GM23338 (cell line): ENCODE data around the gene MYO7B. TPM values are rescaled to one million over a fixed set of nuclear protein-coding genes. Genes with fewer than 3 reads are reported as not detected.

Experiments
- ATAC-seq: fragments of 200-7000 bp; cut with Tn5 transposase; 3 replicates; pipeline ENCODE4 v1.9.1; 2020
- DNase-seq: peaks from one replicate; pipeline ENCODE4 v3.0.0-alpha.2; 2015; ENCODE audit warnings: low spot score
- H2AFZ ChIP-seq: fragments of 200-600 bp; sonication (generic); 2 replicates; pipeline ENCODE4 v1.8.0; 2016; ENCODE audit warnings: antibody characterized with exemption, mild to moderate bottlenecking, moderate library complexity
- H3F3A ChIP-seq: fragments of 200-600 bp; sonication (generic); replicated peaks from 2 replicates; pipeline ENCODE4 v1.8.0; 2017; ENCODE audit warnings: antibody characterized with exemption, mixed run types, low read depth
- H3K27ac ChIP-seq: fragments of 200-600 bp; sonication (generic); 2 replicates; pipeline ENCODE4 v1.6.1; 2016; ENCODE audit warnings: low read depth
- H3K27me3 ChIP-seq: fragments of 200-600 bp; sonication (generic); 2 replicates; pipeline ENCODE4 v1.8.0; 2016; ENCODE audit warnings: mild to moderate bottlenecking, mixed run types, moderate library complexity; ENCODE audit not compliant: insufficient read depth
- H3K36me3 ChIP-seq: fragments of 200-600 bp; sonication (generic); 2 replicates; pipeline ENCODE4 v1.8.0; 2016; ENCODE audit warnings: mild to moderate bottlenecking; ENCODE audit not compliant: insufficient read depth
- H3K4me1 ChIP-seq: fragments of 200-600 bp; sonication (generic); 2 replicates; pipeline ENCODE4 v1.8.0; 2016; ENCODE audit warnings: mild to moderate bottlenecking, moderate library complexity; ENCODE audit not compliant: insufficient read depth
- H3K4me2 ChIP-seq: fragments of 200-600 bp; sonication (generic); 2 replicates; pipeline ENCODE4 v1.7.1; 2017; ENCODE audit warnings: mixed run types
- H3K4me3 ChIP-seq: fragments of 200-600 bp; sonication (generic); 2 replicates; pipeline ENCODE4 v1.6.1; 2016; ENCODE audit warnings: mixed run types
- H3K79me2 ChIP-seq: fragments of 200-600 bp; sonication (generic); replicated peaks from 2 replicates; pipeline ENCODE4 v1.8.0; 2017; ENCODE audit warnings: mild to moderate bottlenecking; ENCODE audit not compliant: insufficient read depth
- H3K9me2 ChIP-seq: fragments of 200-600 bp; sonication (generic); 2 replicates; pipeline ENCODE4 v1.8.0; 2017; ENCODE audit not compliant: insufficient read depth
- H4K20me1 ChIP-seq: fragments of 200-600 bp; sonication (generic); replicated peaks from 2 replicates; pipeline ENCODE4 v1.8.0; 2017; ENCODE audit warnings: mild to moderate bottlenecking; ENCODE audit not compliant: insufficient read depth
- H3K27ac Mint-ChIP-seq: 2 replicates; pipeline ENCODE4 v1.8.0; 2020; ENCODE audit warnings: inconsistent platforms, mild to moderate bottlenecking, moderate library complexity, mixed read lengths
- H3K27me3 Mint-ChIP-seq: 3 replicates; pipeline ENCODE4 v1.8.0; 2022; ENCODE audit warnings: low read depth, mild to moderate bottlenecking, moderate library complexity, mixed read lengths, inconsistent platforms; ENCODE audit not compliant: insufficient read depth, poor library complexity
- H3K36me3 Mint-ChIP-seq: 3 replicates; pipeline ENCODE4 v1.8.0; 2021; ENCODE audit warnings: low read depth, mild to moderate bottlenecking, inconsistent platforms, moderate library complexity, mixed read lengths
- H3K4me1 Mint-ChIP-seq: 3 replicates; pipeline ENCODE4 v1.8.0; 2020; ENCODE audit warnings: mild to moderate bottlenecking, inconsistent platforms, mixed read lengths
- H3K4me3 Mint-ChIP-seq: 3 replicates; pipeline ENCODE4 v1.8.0; 2021; ENCODE audit warnings: moderate library complexity, mild to moderate bottlenecking, inconsistent platforms, mixed read lengths
- H3K9me3 Mint-ChIP-seq: 3 replicates; pipeline ENCODE4 v1.8.0; 2020; ENCODE audit warnings: moderate library complexity, mild to moderate bottlenecking, inconsistent platforms, mixed read lengths
- CREB1 ChIP-seq: fragments of 250-450 bp; sonication (Bioruptor Pico); IDR thresholded peaks from 2 replicates; pipeline ENCODE4 v1.5.0; 2020; ENCODE audit warnings: low read depth, mild to moderate bottlenecking, moderate library complexity
- EZH2 ChIP-seq: fragments of 200-600 bp; sonication (generic); IDR thresholded peaks from one replicate; pipeline ENCODE4 v1.8.0; 2017; ENCODE audit warnings: antibody characterized with exemption, mild to moderate bottlenecking, low read depth; ENCODE audit not compliant: unreplicated experiment
- EZH2phosphoT487 ChIP-seq: fragments of 200-600 bp; sonication (generic); IDR thresholded peaks from one replicate; pipeline ENCODE4 v1.8.1; 2018; ENCODE audit warnings: antibody characterized with exemption; ENCODE audit not compliant: unreplicated experiment
- JUNB ChIP-seq: IDR thresholded peaks from one replicate; pipeline ENCODE4 v1.6.1; 2016; ENCODE audit warnings: antibody characterized with exemption; ENCODE audit not compliant: unreplicated experiment
- NANOG ChIP-seq: IDR thresholded peaks from 2 replicates; pipeline ENCODE4 v1.6.1; 2016; ENCODE audit warnings: antibody characterized with exemption, borderline replicate concordance
- POLR2AphosphoS5 ChIP-seq: IDR thresholded peaks from 2 replicates; pipeline ENCODE4 v1.6.1; 2016; ENCODE audit warnings: antibody characterized with exemption, low read depth
- STAT1 ChIP-seq: IDR thresholded peaks from one replicate; pipeline ENCODE4 v1.6.1; 2016; ENCODE audit warnings: antibody characterized with exemption; ENCODE audit not compliant: unreplicated experiment
- ZNF114 ChIP-seq: fragments of 250-450 bp; sonication (Bioruptor Pico); IDR thresholded peaks from 2 replicates; pipeline ENCODE4 v1.5.0; 2020; ENCODE audit warnings: mild to moderate bottlenecking, moderate library complexity
- ZNF331 ChIP-seq: fragments of 250-450 bp; sonication (Bioruptor Pico); IDR thresholded peaks from 2 replicates; pipeline ENCODE4 v1.5.0; 2020; ENCODE audit warnings: low read depth, mild to moderate bottlenecking, moderate library complexity
- polyA plus RNA-seq: library from polyadenylated mRNA; unstranded; fragments of >200 nt; fragmentation: Nextera tagmentation; extraction: Ambion mirVana; gene quantifications from 2 replicates; pipeline ENCODE4 v1.2.1, GENCODE V29; 2016
- total RNA-seq: library from RNA; depleted of rRNA; stranded (reverse); fragments of >200 nt; shearing (Covaris generic); gene quantifications from 2 replicates; pipeline ENCODE4 v1.2.3, GENCODE V29; 2014
- TF ChIP-seq, protein P1 (sequence below): fragments of 250-450 bp; sonication (Bioruptor Pico); IDR thresholded peaks from 2 replicates; pipeline ENCODE4 v1.5.0; 2020; ENCODE audit warnings: mild to moderate bottlenecking, moderate library complexity
- TF ChIP-seq, protein P2 (sequence below), 2 experiments: fragments of 200-600 bp in 1 of 2; sonication (generic) in 1 of 2; conservative IDR thresholded peaks; 2 replicates each; pipeline versions ENCODE4 v1.5.1 to v1.6.1; 2016 to 2017; ENCODE audit warnings: antibody characterized with exemption in 2 of 2, low read depth in 2 of 2, mild to moderate bottlenecking in 2 of 2, moderate library complexity in 1 of 2
- TF ChIP-seq, protein P3 (sequence below): IDR thresholded peaks from 2 replicates; pipeline ENCODE4 v1.6.1; 2016; ENCODE audit warnings: antibody characterized with exemption

MYO7B gene
- total and polyA plus RNA-seq, 2 experiments from 2014 or later = not detected

DNA sequence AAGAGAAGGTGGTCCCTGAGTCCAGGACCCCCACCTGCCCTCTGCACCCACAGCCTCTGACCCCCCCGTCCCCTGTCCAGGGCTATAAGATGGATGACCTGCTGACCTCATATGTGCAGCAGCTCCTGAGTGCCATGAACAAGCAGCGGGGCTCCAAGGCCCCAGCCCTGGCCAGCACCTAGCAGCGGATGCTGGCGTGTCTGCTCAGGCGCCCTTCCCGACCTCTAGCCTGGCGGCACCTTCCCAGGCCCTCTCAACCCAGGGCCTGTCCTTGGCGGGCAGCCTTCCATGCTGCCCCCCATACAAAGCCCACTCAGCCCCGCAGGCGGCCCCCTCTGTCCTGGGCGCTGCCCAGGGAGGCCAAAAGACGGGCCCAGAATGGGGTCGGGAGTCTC, 101.8 kb downstream of the MYO7B start:
- TF ChIP-seq ZNF331 = no peak
- Histone ChIP-seq H3K27ac (no peak overlapping the region), H3K9me2 (no peaks in the 10 kb centered on the region), H2AFZ (peak overlapping the region; percentile 89; the same call in 1 of the 2 replicates), H4K20me1 (no peaks in the 10 kb centered on the region), H3K36me3 (no peaks in the 10 kb centered on the region), H3K27me3 (no peaks in the 10 kb centered on the region), H3F3A (no peaks in the 10 kb centered on the region), H3K4me1 (peaks cover 10% of the 10 kb centered on the region; the same call in 1 of the 2 replicates), H3K79me2 (no peaks in the 10 kb centered on the region), H3K4me2 (no peak overlapping the region; the same call in 1 of the 2 replicates), H3K4me3 (no peak overlapping the region)
- no peak overlapping the region for H3K4me3 Mint-ChIP-seq
- H3K27me3 Mint-ChIP-seq = peaks cover 3% of the 10 kb centered on the region
- H3K27ac Mint-ChIP-seq = no peak overlapping the region
- DNase-seq (no peak), ATAC-seq (peak; percentile 1; the same call in 1 of the 3 replicates)
- peaks cover 7% of the 10 kb centered on the region; the same call in 1 of the 3 replicates for H3K4me1 Mint-ChIP-seq
- H3K36me3 Mint-ChIP-seq = no peaks in the 10 kb centered on the region
- no peaks in the 10 kb centered on the region for H3K9me3 Mint-ChIP-seq

DNA sequence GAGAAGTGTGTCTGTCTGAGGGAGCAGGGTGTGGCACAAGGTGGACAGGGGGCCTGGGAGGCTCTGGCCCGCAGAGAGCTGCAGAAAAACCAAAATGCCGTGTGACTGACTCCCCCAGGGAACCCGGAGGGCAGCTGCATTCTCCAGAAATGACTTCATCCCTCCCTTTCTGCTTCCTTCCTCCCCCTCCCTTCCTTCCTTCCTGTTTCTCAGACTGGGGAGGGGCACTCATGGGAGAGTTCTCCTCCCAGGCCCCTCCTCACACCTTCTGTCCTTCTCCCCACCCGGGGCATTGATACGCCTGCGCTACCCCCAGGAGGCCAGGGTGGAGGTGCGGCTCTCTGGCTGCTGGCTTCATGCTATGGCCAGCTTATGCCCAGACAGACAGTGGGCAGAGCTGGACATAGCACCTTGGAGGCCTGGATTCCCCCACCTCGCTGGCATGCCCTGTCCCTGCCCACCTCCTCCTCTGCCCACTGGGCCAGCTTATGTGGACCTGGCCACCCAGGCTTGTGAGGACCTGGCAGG, 102.3 kb downstream of the MYO7B start:
- no peaks in the 10 kb centered on the region for H3K9me3 Mint-ChIP-seq
- H3K27ac Mint-ChIP-seq = no peak overlapping the region
- TF ChIP-seq EZH2 (no peak), STAT1 (no peak), POLR2AphosphoS5 (no peak; the same call in 1 of the 2 replicates), ZNF114 (CRISPR knock-in tag) (no peak), ZNF331 (no peak), CREB1 (CRISPR knock-in tag) (no peak), JUNB (no peak), NANOG (no peak), EZH2phosphoT487 (no peak)
- TF ChIP-seq, protein P1, sequence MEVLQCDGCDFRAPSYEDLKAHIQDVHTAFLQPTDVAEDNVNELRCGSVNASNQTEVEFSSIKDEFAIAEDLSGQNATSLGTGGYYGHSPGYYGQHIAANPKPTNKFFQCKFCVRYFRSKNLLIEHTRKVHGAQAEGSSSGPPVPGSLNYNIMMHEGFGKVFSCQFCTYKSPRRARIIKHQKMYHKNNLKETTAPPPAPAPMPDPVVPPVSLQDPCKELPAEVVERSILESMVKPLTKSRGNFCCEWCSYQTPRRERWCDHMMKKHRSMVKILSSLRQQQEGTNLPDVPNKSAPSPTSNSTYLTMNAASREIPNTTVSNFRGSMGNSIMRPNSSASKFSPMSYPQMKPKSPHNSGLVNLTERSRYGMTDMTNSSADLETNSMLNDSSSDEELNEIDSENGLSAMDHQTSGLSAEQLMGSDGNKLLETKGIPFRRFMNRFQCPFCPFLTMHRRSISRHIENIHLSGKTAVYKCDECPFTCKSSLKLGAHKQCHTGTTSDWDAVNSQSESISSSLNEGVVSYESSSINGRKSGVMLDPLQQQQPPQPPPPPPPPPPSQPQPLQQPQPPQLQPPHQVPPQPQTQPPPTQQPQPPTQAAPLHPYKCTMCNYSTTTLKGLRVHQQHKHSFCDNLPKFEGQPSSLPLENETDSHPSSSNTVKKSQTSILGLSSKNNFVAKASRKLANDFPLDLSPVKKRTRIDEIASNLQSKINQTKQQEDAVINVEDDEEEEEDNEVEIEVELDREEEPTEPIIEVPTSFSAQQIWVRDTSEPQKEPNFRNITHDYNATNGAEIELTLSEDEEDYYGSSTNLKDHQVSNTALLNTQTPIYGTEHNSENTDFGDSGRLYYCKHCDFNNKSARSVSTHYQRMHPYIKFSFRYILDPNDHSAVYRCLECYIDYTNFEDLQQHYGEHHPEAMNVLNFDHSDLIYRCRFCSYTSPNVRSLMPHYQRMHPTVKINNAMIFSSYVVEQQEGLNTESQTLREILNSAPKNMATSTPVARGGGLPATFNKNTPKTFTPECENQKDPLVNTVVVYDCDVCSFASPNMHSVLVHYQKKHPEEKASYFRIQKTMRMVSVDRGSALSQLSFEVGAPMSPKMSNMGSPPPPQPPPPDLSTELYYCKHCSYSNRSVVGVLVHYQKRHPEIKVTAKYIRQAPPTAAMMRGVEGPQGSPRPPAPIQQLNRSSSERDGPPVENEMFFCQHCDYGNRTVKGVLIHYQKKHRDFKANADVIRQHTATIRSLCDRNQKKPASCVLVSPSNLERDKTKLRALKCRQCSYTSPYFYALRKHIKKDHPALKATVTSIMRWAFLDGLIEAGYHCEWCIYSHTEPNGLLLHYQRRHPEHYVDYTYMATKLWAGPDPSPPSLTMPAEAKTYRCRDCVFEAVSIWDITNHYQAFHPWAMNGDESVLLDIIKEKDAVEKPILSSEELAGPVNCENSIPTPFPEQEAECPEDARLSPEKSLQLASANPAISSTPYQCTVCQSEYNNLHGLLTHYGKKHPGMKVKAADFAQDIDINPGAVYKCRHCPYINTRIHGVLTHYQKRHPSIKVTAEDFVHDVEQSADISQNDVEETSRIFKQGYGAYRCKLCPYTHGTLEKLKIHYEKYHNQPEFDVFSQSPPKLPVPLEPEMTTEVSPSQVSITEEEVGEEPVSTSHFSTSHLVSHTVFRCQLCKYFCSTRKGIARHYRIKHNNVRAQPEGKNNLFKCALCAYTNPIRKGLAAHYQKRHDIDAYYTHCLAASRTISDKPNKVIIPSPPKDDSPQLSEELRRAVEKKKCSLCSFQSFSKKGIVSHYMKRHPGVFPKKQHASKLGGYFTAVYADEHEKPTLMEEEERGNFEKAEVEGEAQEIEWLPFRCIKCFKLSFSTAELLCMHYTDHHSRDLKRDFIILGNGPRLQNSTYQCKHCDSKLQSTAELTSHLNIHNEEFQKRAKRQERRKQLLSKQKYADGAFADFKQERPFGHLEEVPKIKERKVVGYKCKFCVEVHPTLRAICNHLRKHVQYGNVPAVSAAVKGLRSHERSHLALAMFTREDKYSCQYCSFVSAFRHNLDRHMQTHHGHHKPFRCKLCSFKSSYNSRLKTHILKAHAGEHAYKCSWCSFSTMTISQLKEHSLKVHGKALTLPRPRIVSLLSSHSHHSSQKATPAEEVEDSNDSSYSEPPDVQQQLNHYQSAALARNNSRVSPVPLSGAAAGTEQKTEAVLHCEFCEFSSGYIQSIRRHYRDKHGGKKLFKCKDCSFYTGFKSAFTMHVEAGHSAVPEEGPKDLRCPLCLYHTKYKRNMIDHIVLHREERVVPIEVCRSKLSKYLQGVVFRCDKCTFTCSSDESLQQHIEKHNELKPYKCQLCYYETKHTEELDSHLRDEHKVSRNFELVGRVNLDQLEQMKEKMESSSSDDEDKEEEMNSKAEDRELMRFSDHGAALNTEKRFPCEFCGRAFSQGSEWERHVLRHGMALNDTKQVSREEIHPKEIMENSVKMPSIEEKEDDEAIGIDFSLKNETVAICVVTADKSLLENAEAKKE (CRISPR knock-in tag) = no peak
- TF ChIP-seq, protein P2, sequence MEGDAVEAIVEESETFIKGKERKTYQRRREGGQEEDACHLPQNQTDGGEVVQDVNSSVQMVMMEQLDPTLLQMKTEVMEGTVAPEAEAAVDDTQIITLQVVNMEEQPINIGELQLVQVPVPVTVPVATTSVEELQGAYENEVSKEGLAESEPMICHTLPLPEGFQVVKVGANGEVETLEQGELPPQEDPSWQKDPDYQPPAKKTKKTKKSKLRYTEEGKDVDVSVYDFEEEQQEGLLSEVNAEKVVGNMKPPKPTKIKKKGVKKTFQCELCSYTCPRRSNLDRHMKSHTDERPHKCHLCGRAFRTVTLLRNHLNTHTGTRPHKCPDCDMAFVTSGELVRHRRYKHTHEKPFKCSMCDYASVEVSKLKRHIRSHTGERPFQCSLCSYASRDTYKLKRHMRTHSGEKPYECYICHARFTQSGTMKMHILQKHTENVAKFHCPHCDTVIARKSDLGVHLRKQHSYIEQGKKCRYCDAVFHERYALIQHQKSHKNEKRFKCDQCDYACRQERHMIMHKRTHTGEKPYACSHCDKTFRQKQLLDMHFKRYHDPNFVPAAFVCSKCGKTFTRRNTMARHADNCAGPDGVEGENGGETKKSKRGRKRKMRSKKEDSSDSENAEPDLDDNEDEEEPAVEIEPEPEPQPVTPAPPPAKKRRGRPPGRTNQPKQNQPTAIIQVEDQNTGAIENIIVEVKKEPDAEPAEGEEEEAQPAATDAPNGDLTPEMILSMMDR (conservative IDR thresholded peaks at IDR 0.05; ENCODE audit: low read depth in 2 of 2) = no peak
- TF ChIP-seq, protein P3, sequence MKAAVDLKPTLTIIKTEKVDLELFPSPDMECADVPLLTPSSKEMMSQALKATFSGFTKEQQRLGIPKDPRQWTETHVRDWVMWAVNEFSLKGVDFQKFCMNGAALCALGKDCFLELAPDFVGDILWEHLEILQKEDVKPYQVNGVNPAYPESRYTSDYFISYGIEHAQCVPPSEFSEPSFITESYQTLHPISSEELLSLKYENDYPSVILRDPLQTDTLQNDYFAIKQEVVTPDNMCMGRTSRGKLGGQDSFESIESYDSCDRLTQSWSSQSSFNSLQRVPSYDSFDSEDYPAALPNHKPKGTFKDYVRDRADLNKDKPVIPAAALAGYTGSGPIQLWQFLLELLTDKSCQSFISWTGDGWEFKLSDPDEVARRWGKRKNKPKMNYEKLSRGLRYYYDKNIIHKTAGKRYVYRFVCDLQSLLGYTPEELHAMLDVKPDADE = no peak

More for the DNA sequence above, 102.3 kb downstream of the MYO7B start:
- DNase-seq = peak; percentile 82
- Histone ChIP-seq H3K9me2 (no peaks in the 10 kb centered on the region), H3K79me2 (no peaks in the 10 kb centered on the region), H3K36me3 (no peaks in the 10 kb centered on the region), H3K27me3 (no peaks in the 10 kb centered on the region), H3K27ac (peak overlapping the region; percentile 55; the same call in 1 of the 2 replicates), H3F3A (no peaks in the 10 kb centered on the region), H3K4me3 (no peak overlapping the region), H4K20me1 (no peaks in the 10 kb centered on the region), H3K4me2 (peak overlapping the region; percentile 55; the same call in 1 of the 2 replicates), H2AFZ (peak overlapping the region; percentile 89; the same call in 1 of the 2 replicates), H3K4me1 (peaks cover 10% of the 10 kb centered on the region; the same call in 1 of the 2 replicates)
- Mint-ChIP-seq H3K27me3 (peaks cover 3% of the 10 kb centered on the region), H3K4me1 (peaks cover 7% of the 10 kb centered on the region; the same call in 1 of the 3 replicates), H3K36me3 (no peaks in the 10 kb centered on the region), H3K4me3 (peak overlapping the region; percentile 54; the same call in 2 of the 3 replicates)
- ATAC-seq = peak; percentile 34
